VCaP (cell line): ENCODE measurements around the gene KCNA3.

Source experiments
- H3K27ac ChIP-seq: fragments of 450-650 bp; 2 replicates; pipeline ENCODE4 v1.5.1; 2017
- CTCF ChIP-seq: fragments of 450-650 bp; conservative IDR thresholded peaks from 2 replicates; pipeline ENCODE4 v1.5.1; 2017; ENCODE audit warnings: mild to moderate bottlenecking, moderate library complexity

The KCNA3 gene

GRCh38 chr1:110690709-110691365, 16.1 kb upstream of the KCNA3 start:
- H3K27ac ChIP-seq = no peak overlapping the region
- TF ChIP-seq CTCF = no peak

GRCh38 chr1:110689868-110690267, 15.1 kb upstream of the KCNA3 start:
- TF ChIP-seq CTCF = no peak

DNA sequence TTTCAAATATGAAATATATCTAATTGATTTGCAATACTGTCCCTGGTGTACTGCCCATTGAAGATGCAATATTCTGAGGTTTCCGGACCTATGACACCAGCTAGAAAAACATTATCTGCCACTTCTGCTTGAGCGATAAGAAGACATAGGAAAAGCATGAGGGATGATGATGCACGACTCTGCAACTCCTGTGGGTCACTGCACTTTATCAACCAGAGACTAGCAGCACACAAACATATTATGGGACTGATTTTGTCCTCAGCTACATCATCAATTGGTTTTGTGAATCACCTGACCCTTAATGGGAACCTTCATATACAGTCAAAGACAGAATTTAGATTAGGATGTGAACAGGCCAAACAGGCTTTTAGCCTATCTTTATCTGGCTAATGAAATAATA, 13.8 kb upstream of the KCNA3 start:
- H3K27ac ChIP-seq = no peak overlapping the region

More at GRCh38 chr1:110689868-110690267, 15.1 kb upstream of the KCNA3 start:
- H3K27ac ChIP-seq = no peak overlapping the region

GRCh38 chr1:110687250-110687649, 12.5 kb upstream of the KCNA3 start:
- no peak for TF ChIP-seq CTCF
- H3K27ac ChIP-seq = no peak overlapping the region

More for the DNA sequence above, 13.8 kb upstream of the KCNA3 start:
- no peak for TF ChIP-seq CTCF

DNA sequence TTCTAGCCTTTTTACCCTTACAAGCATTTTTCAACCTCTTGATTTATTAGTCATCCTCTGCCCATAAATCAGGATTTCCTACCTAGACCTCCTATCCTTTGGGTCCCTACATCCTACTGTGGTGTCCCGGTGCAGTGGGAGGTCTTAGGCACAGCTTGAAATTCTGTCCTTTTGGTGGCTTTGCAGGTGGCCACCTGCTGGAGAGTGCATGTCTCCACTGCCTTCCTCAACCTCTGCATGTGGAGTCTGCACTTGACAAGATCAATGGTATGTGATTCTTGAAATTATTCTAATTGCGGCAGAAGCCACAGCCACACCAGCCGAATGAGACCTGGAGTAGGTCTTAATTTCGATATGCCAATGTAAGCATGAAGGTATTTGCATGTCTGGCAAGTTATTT, 11.4 kb upstream of the KCNA3 start:
- H3K27ac ChIP-seq = no peak overlapping the region
- TF ChIP-seq CTCF = no peak; the same call in 1 of the 2 replicates

DNA sequence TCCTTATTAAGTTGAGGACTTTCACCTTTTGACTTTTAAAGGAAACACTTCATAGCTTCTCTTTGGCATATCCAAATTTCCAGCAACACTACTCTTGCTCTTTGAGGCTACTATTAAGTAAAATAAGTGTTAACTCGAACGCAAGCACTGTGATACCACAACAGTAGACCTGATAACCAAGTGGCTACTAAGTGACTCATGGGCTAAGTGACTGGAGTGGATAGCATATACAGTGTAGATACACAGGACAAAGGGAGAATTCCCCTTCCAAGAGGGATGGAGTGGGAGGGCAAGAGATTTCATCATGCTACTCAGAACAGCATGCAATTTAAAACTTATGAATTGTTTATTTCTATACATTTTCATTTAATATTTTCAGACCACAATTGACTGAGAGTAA, 9.8 kb upstream of the KCNA3 start:
- no peak overlapping the region for H3K27ac ChIP-seq
- no peak for TF ChIP-seq CTCF

DNA sequence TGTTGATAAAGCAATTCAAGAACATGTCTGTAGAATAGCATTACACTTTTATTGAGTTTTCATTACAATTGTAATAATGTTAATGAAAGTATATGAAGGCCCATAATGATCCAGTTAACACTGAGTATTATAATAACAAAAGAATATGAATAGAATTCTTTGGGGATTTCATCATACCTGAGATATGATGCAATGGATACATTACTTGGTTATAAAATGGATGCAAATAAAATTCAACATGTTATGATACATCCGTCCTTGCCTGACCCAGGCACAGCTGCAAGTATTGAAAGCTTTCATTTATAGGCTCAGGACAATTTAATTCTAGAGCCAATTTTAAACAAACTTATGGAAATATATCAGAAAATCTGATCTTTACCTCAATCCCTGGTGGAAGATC, 8.2 kb upstream of the KCNA3 start:
- H3K27ac ChIP-seq = no peak overlapping the region
- no peak for TF ChIP-seq CTCF
